Activated CD8-positive, alpha-beta memory T cell treated with anti-CD3 and anti-CD28 coated beads for 1 hour (primary cell): ENCODE data around the gene BARX2.

Source experiments
- DNase-seq, 2 donors: peaks; one replicate each; pipeline ENCODE4 v3.0.0-alpha.2; 2020; ENCODE audit warnings: low read depth in 1 of 2; ENCODE audit errors: extremely low read depth in 1 of 2

The BARX2 gene

GRCh38 chr11:129396454-129396853 lies 20.8 kb downstream of the BARX2 start:
- DNase-seq: no peak

GRCh38 chr11:129402206-129403171 lies 26.8 kb downstream of the BARX2 start:
- DNase-seq: no peak

- DNase-seq: no peak
Observed at GRCh38 chr11:129404731-129405130, 29.1 kb downstream of the BARX2 start.

- no peak for DNase-seq
Observed at GRCh38 chr11:129408865-129409444, 33.3 kb downstream of the BARX2 start.

- DNase-seq: no peak
Observed at GRCh38 chr11:129410395-129410960, 34.8 kb downstream of the BARX2 start.

GRCh38 chr11:129412494-129412893 lies 36.8 kb downstream of the BARX2 start:
- DNase-seq: no peak

GRCh38 chr11:129414144-129414872 lies 38.7 kb downstream of the BARX2 start:
- DNase-seq: no peak

GRCh38 chr11:129416080-129416820 lies 40.6 kb downstream of the BARX2 start:
- DNase-seq: no peak

GRCh38 chr11:129417458-129417857 lies 41.8 kb downstream of the BARX2 start:
- DNase-seq: no peak

- DNase-seq: no peak
Observed at GRCh38 chr11:129418039-129418438, 42.4 kb downstream of the BARX2 start.

GRCh38 chr11:129419386-129419785 lies 43.7 kb downstream of the BARX2 start:
- no peak for DNase-seq

GRCh38 chr11:129423426-129423825 lies 47.8 kb downstream of the BARX2 start:
- DNase-seq: no peak

GRCh38 chr11:129425214-129425613 lies 49.6 kb downstream of the BARX2 start:
- no peak for DNase-seq

- no peak for DNase-seq
Observed at GRCh38 chr11:129426038-129426437, 50.4 kb downstream of the BARX2 start.

- DNase-seq: no peak
Observed at GRCh38 chr11:129426776-129427175, 51.1 kb downstream of the BARX2 start.

GRCh38 chr11:129427376-129427775 lies 51.7 kb downstream of the BARX2 start:
- DNase-seq: no peak

- DNase-seq: no peak
Observed at GRCh38 chr11:129427816-129428406, 52.3 kb downstream of the BARX2 start.

GRCh38 chr11:129428557-129428956 lies 52.9 kb downstream of the BARX2 start:
- DNase-seq: no peak

- DNase-seq: no peak
Observed at GRCh38 chr11:129434641-129435498, 59.2 kb downstream of the BARX2 start.
